OCI-LY7 (cell line): ENCODE data around the gene PACS1. TPM values are rescaled to one million over a fixed set of nuclear protein-coding genes. Genes with fewer than 3 reads are reported as not detected.
A peak's percentile ranks its signal among the peaks of the same experiment; 100 is the strongest.

Source experiments
- BruUV-seq: library from RNA; stranded (reverse); fragments of 400-500 nt; replicated peaks from 2 replicates; lab custom pipeline; 2021; lab: Mats Ljungman, UMichigan
- CTCF ChIA-PET: fragments of 300-600 bp; sonication (Branson Sonifier 250); formaldehyde crosslinking; loops from one replicate; lab custom pipeline; 2022; ENCODE audit warnings: antibody characterized with exemption; ENCODE audit not compliant: unreplicated experiment; lab: Charles Lee
- POLR2A ChIA-PET: fragments of 300-600 bp; sonication (Branson Sonifier 250); formaldehyde crosslinking; loops from one replicate; lab custom pipeline; 2022; ENCODE audit warnings: antibody characterized with exemption; lab: Charles Lee
- DNase-seq: peaks from one replicate; pipeline ENCODE4 v3.0.0-alpha.2; 2015; ENCODE audit warnings: low spot score
- H2AFZ ChIP-seq: fragments of 200-600 bp; sonication (generic), shearing (Covaris generic); 2 replicates; pipeline ENCODE4 v1.6.1; 2014; ENCODE audit warnings: mild to moderate bottlenecking, antibody characterized with exemption, low read length, moderate library complexity
- H3K27ac ChIP-seq: fragments of 200-600 bp; sonication (generic); 2 replicates; pipeline ENCODE4 v1.5.1; 2014; ENCODE audit warnings: mixed run types, low read depth, mild to moderate bottlenecking, moderate library complexity, low read length, inconsistent platforms; ENCODE audit not compliant: poor library complexity, severe bottlenecking
- H3K36me3 ChIP-seq: fragments of 200-600 bp; sonication (generic); 2 replicates; pipeline ENCODE4 v1.6.1; 2014; ENCODE audit warnings: mild to moderate bottlenecking, antibody characterized with exemption, low read length, moderate library complexity, mixed read lengths; ENCODE audit not compliant: insufficient read depth
- H3K4me1 ChIP-seq: fragments of 200-600 bp; sonication (generic); 2 replicates; pipeline ENCODE4 v1.5.1; 2014; ENCODE audit warnings: mild to moderate bottlenecking, low read length; ENCODE audit not compliant: insufficient read depth, poor library complexity, severe bottlenecking
- H3K4me2 ChIP-seq: fragments of 200-600 bp; sonication (generic); 2 replicates; pipeline ENCODE4 v1.6.1; 2014; ENCODE audit warnings: mild to moderate bottlenecking, low read length
- H3K4me3 ChIP-seq: fragments of 200-600 bp; sonication (generic); 2 replicates; pipeline ENCODE4 v1.5.1; 2014; ENCODE audit warnings: mild to moderate bottlenecking, low read depth, low read length; ENCODE audit not compliant: poor library complexity, severe bottlenecking
- H3K79me2 ChIP-seq: fragments of 200-600 bp; sonication (generic); 2 replicates; pipeline ENCODE4 v1.6.1; 2016; ENCODE audit warnings: low read depth, mild to moderate bottlenecking, low read length, moderate library complexity, mixed read lengths; ENCODE audit not compliant: insufficient read depth
- H3K9me2 ChIP-seq: fragments of 200-600 bp; sonication (generic); 2 replicates; pipeline ENCODE4 v1.6.1; 2016; ENCODE audit warnings: mild to moderate bottlenecking, low read length, mixed read lengths; ENCODE audit not compliant: insufficient read depth
- H3K9me3 ChIP-seq: fragments of 200-600 bp; sonication (generic); 2 replicates; pipeline ENCODE4 v1.6.1; 2014; ENCODE audit warnings: mild to moderate bottlenecking, mixed run types, low read length, mixed read lengths
- H4K20me1 ChIP-seq: fragments of 200-600 bp; sonication (generic); 2 replicates; pipeline ENCODE4 v1.6.1; 2014; ENCODE audit warnings: mild to moderate bottlenecking, antibody characterized with exemption, low read length, moderate library complexity, mixed read lengths; ENCODE audit not compliant: insufficient read depth
- EZH2phosphoT487 ChIP-seq: fragments of 200-600 bp; sonication (generic); IDR thresholded peaks from 2 replicates; pipeline ENCODE4 v1.6.1; 2018; ENCODE audit warnings: low read depth, borderline replicate concordance, mild to moderate bottlenecking, mixed run types, antibody characterized with exemption, low read length, moderate library complexity, mixed read lengths
- intact Hi-C: fragments of 100-400 bp; cut with micrococcal nuclease; formaldehyde crosslinking; loops from one replicate; pipeline ENCODE4 v1.10.0; 2022; ENCODE audit not compliant: unreplicated experiment
- total RNA-seq, 2 experiments: library from RNA; depleted of rRNA in 1 of 2; stranded (reverse); fragments of >200 nt in 1 of 2; shearing (Covaris generic) in 1 of 2; gene quantifications; 2 replicates each; pipeline ENCODE4 v1.2.3, GENCODE V29; 2014 to 2022
- TF ChIP-seq, protein P1 (sequence below): fragments of 200-600 bp; sonication (generic); conservative IDR thresholded peaks from 2 replicates; pipeline ENCODE4 v1.5.1; 2014; ENCODE audit warnings: mild to moderate bottlenecking, antibody characterized with exemption, low read length, moderate library complexity, mixed read lengths

The PACS1 gene
- total RNA-seq, 2 experiments from 2014 or later: 23.7 to 52.5 TPM

DNA sequence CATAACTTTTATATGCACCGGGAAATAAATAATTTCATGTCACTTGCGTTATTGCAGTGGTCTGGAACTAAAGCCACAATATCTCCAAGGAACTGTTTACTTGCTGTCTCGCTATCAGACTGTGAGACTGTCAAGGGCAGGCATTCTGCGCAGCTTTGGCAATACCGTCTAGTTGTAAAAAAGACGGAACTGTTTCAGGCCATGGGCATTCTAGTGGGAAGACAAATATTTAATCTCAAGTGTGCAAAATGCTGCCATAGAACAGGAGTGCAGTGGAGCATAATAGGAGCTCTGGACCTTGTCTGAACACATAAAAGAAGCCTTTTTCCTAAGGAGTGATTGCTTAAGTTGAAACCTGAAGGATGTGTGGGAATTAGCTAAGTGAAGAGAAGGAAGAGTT is 53.8 kb downstream of the PACS1 start:
- no peak for DNase-seq
- no peak overlapping the region for H3K4me2 ChIP-seq
- no TSS peak for BruUV-seq
- H3K9me3 ChIP-seq: no peaks in the 10 kb centered on the region
- H3K4me3 ChIP-seq: no peak overlapping the region
- no peaks in the 10 kb centered on the region for H4K20me1 ChIP-seq
- no peak overlapping the region for H3K27ac ChIP-seq
- H3K4me1 ChIP-seq: peaks cover 62% of the 10 kb centered on the region
- TF ChIP-seq, protein P1, sequence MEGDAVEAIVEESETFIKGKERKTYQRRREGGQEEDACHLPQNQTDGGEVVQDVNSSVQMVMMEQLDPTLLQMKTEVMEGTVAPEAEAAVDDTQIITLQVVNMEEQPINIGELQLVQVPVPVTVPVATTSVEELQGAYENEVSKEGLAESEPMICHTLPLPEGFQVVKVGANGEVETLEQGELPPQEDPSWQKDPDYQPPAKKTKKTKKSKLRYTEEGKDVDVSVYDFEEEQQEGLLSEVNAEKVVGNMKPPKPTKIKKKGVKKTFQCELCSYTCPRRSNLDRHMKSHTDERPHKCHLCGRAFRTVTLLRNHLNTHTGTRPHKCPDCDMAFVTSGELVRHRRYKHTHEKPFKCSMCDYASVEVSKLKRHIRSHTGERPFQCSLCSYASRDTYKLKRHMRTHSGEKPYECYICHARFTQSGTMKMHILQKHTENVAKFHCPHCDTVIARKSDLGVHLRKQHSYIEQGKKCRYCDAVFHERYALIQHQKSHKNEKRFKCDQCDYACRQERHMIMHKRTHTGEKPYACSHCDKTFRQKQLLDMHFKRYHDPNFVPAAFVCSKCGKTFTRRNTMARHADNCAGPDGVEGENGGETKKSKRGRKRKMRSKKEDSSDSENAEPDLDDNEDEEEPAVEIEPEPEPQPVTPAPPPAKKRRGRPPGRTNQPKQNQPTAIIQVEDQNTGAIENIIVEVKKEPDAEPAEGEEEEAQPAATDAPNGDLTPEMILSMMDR: no peak
- no peak for TF ChIP-seq EZH2phosphoT487
- peaks cover 16% of the 10 kb centered on the region; the same call in 1 of the 2 replicates for H3K79me2 ChIP-seq
- no peaks in the 10 kb centered on the region for H3K9me2 ChIP-seq
- no peaks in the 10 kb centered on the region for H3K36me3 ChIP-seq
- ChIA-PET POLR2A (interaction anchor here (0.6 to 3.9 kb wide), 3 partner anchors 9 to 14 kb away, joined by 3 to 48 read pairs (median 3); no protein-coding TSS in a partner anchor), CTCF (no interaction called here)
- intact Hi-C loops: no loop called here
- H2AFZ ChIP-seq: no peak overlapping the region

DNA sequence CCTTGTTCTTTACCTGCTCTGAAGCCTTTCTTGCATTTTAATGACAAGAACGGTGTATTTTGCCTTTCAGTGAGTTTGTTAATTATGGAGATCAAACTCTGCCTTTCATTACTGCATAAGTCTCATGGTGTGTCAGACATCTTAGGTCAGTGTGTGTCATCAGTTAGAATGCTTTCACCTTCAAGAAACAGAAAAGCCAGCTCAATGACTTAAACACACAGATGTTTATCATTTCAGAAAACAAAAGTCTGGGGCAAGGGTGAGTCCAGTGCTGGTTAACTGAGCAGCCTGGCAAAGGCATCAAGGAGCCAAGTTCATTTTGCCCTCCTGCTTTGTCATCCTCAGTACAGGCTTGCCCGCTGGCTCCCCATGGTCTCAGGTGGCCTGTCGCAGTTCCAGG is 54.5 kb downstream of the PACS1 start:
- Histone ChIP-seq H3K9me2 (no peaks in the 10 kb centered on the region), H3K9me3 (no peaks in the 10 kb centered on the region), H3K79me2 (peaks cover 16% of the 10 kb centered on the region; the same call in 1 of the 2 replicates), H3K27ac (no peak overlapping the region), H3K4me3 (no peak overlapping the region), H3K4me2 (peak overlapping the region; percentile 72; the same call in 1 of the 2 replicates), H3K36me3 (no peaks in the 10 kb centered on the region), H3K4me1 (peaks cover 58% of the 10 kb centered on the region), H4K20me1 (no peaks in the 10 kb centered on the region), H2AFZ (no peak overlapping the region)
- TF ChIP-seq, protein P1: no peak
- no peak for TF ChIP-seq EZH2phosphoT487
- BruUV-seq: no TSS peak
- intact Hi-C loops: no loop called here
- ChIA-PET POLR2A (interaction anchor here (0.6 to 3.9 kb wide), 2 partner anchors 9 to 15 kb away, joined by 3 to 48 read pairs; no protein-coding TSS in a partner anchor), CTCF (no interaction called here)
- no peak for DNase-seq

DNA sequence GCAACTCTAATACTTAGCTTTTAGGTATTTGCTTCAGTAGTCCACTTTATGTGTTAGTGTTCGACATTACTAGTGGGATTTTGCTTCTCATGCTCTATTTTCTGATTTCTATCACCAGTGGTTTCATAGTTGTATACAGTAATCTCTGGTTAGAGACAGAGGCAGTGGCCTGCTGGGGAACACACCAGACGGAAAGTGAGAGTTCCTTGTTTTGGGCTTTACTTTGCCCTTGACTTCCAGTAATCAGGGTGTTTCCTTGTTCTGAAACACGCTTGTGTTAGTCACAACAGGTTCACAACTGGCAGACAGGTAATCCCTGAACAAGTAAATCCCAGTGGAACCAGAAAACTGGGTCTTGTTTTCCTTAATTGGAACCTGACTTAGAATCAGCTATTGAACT is 56.0 kb downstream of the PACS1 start:
- peak; percentile 54 for DNase-seq
- no peak for TF ChIP-seq EZH2phosphoT487
- TF ChIP-seq, protein P1: no peak
- Histone ChIP-seq H3K9me2 (no peaks in the 10 kb centered on the region), H3K27ac (peak overlapping the region; percentile 90), H3K9me3 (no peaks in the 10 kb centered on the region), H3K4me1 (peaks cover 66% of the 10 kb centered on the region), H2AFZ (peak overlapping the region; percentile 85; the same call in 1 of the 2 replicates), H3K4me2 (peak overlapping the region; percentile 72), H3K36me3 (no peaks in the 10 kb centered on the region), H3K4me3 (peak overlapping the region; percentile 55), H3K79me2 (peaks cover 18% of the 10 kb centered on the region; the same call in 1 of the 2 replicates), H4K20me1 (no peaks in the 10 kb centered on the region)
- intact Hi-C loops: no loop called here
- ChIA-PET CTCF (interaction anchor here (1.2 kb wide), 1 partner anchor 10 kb away, joined by 3 read pairs; no protein-coding TSS in a partner anchor), POLR2A (interaction anchor here (0.6 to 3.9 kb wide), 8 partner anchors 9 to 98 kb away, joined by 3 to 48 read pairs (median 3); no protein-coding TSS in a partner anchor)
- BruUV-seq: no TSS peak
